Esophagus (tissue), 2 donors: Measurements from ENCODE around the gene ELAVL3. TPM values are rescaled to one million over a fixed set of nuclear protein-coding genes. Genes with fewer than 3 reads are reported as not detected.
"Not testable (repeated sequence)": the region's sequence is repeated elsewhere in the genome, so short reads cannot be mapped to it uniquely, and the experiment has no call there.

ENCODE experiments used
- H3K27ac ChIP-seq, 2 donors: one replicate each; pipeline ENCODE4 v1.5.1; 2013; ENCODE audit warnings: low read depth in 2 of 2, mild to moderate bottlenecking in 2 of 2, inconsistent platforms in 1 of 2, low read length in 1 of 2, moderate library complexity in 1 of 2
- H3K27me3 ChIP-seq, 2 donors: one replicate each; pipeline ENCODE4 v1.6.1; 2013; ENCODE audit warnings: low read length in 2 of 2, control low read depth in 1 of 2, mild to moderate bottlenecking in 1 of 2; ENCODE audit not compliant: insufficient read depth in 2 of 2, control insufficient read depth in 1 of 2
- H3K36me3 ChIP-seq, 2 donors: one replicate each; pipeline ENCODE4 v1.6.1; 2013; ENCODE audit warnings: low read length in 1 of 2; ENCODE audit not compliant: control insufficient read depth in 2 of 2, insufficient read depth in 2 of 2
- H3K4me1 ChIP-seq, 2 donors: one replicate each; pipeline ENCODE4 v1.6.1; 2013; ENCODE audit warnings: low read length in 1 of 2; ENCODE audit not compliant: control insufficient read depth in 2 of 2, insufficient read depth in 2 of 2
- H3K4me3 ChIP-seq, 2 donors: one replicate each; pipeline ENCODE4 v1.5.1; 2013; ENCODE audit warnings: low read length in 2 of 2, mild to moderate bottlenecking in 2 of 2, low read depth in 1 of 2, moderate library complexity in 1 of 2
- H3K9me3 ChIP-seq, 2 donors: one replicate each; pipeline ENCODE4 v1.6.1; 2013; ENCODE audit warnings: mild to moderate bottlenecking in 2 of 2, low read depth in 1 of 2, low read length in 1 of 2, moderate library complexity in 1 of 2; ENCODE audit not compliant: control insufficient read depth in 2 of 2, insufficient read depth in 1 of 2
- WGBS, 2 donors: extraction: QIAGEN DNeasy Blood & Tissue Kit; methylation state at CpG; one replicate each; pipeline ENCODE4 v1.1.7; 2013; 5-methylcytosine and 5-hydroxymethylcytosine counted together
- polyA plus RNA-seq, 2 donors: library from polyadenylated mRNA; stranded (reverse); fragments of 200-250 nt; gene quantifications; one replicate each; pipeline ENCODE4 v1.2.3, GENCODE V29; 2013
- donor health status: healthy with polysubstance abuse.
- donor health status: Bipolar disorder and iron deficiency.

ELAVL3 gene
- polyA plus RNA-seq, 2 donors = not detected

GRCh38 chr19:11461453-11461852 is 19.4 kb downstream of the ELAVL3 start:
- no peaks in the 10 kb centered on the region for H3K4me1 ChIP-seq
- WGBS, 2 donors = 61 to 73% methylated on average over 2 of the region's 2 CpGs
- no peak overlapping the region for H3K4me3 ChIP-seq

GRCh38 chr19:11460207-11460606 is 20.6 kb downstream of the ELAVL3 start:
- Histone ChIP-seq H3K9me3 (no peaks in the 10 kb centered on the region), H3K27me3 (no peaks in the 10 kb centered on the region), H3K4me1 (no peaks in the 10 kb centered on the region), H3K4me3 (no peak overlapping the region), H3K36me3 (no peaks in the 10 kb centered on the region), H3K27ac (no peak overlapping the region)
- 51 to 58% methylated on average over 4 of the region's 4 CpGs for WGBS, 2 donors

More at GRCh38 chr19:11461453-11461852, 19.4 kb downstream of the ELAVL3 start:
- H3K27me3 ChIP-seq = no peaks in the 10 kb centered on the region
- H3K27ac ChIP-seq = no peak overlapping the region
- H3K36me3 ChIP-seq = no peaks in the 10 kb centered on the region
- no peaks in the 10 kb centered on the region for H3K9me3 ChIP-seq

GRCh38 chr19:11458912-11459311 is 21.9 kb downstream of the ELAVL3 start:
- not testable (repeated sequence) for H3K9me3 ChIP-seq, H3K27me3 ChIP-seq, H3K36me3 ChIP-seq, H3K4me1 ChIP-seq, H3K4me3 ChIP-seq, H3K27ac ChIP-seq
- 73 to 77% methylated on average over 11 of the region's 11 CpGs for WGBS, 2 donors

GRCh38 chr19:11458236-11458900 is 22.5 kb downstream of the ELAVL3 start:
- no peak overlapping the region for H3K4me3 ChIP-seq
- WGBS, 2 donors = 83 to 86% methylated on average over 19 of the region's 19 CpGs
- no peak overlapping the region for H3K27ac ChIP-seq
- no peaks in the 10 kb centered on the region for H3K36me3 ChIP-seq
- no peaks in the 10 kb centered on the region for H3K9me3 ChIP-seq
- no peaks in the 10 kb centered on the region for H3K27me3 ChIP-seq
- no peaks in the 10 kb centered on the region for H3K4me1 ChIP-seq

- no peaks in the 10 kb centered on the region for H3K9me3 ChIP-seq
- H3K4me1 ChIP-seq = no peaks in the 10 kb centered on the region
- no peaks in the 10 kb centered on the region for H3K36me3 ChIP-seq
- H3K27ac ChIP-seq = no peak overlapping the region
- H3K27me3 ChIP-seq = no peaks in the 10 kb centered on the region
- WGBS, 2 donors = 82 to 88% methylated on average over 19 to 20 of the region's 20 CpGs
- H3K4me3 ChIP-seq = no peak overlapping the region
These were observed 23.0 kb downstream of the ELAVL3 start for GRCh38 chr19:11457831-11458230.

- Histone ChIP-seq H3K27ac (no peak overlapping the region), H3K27me3 (no peaks in the 10 kb centered on the region), H3K4me3 (no peak overlapping the region), H3K9me3 (no peaks in the 10 kb centered on the region), H3K36me3 (no peaks in the 10 kb centered on the region), H3K4me1 (no peaks in the 10 kb centered on the region)
- 35 to 36% methylated on average over 15 to 18 of the region's 18 CpGs for WGBS, 2 donors
These were observed 23.7 kb downstream of the ELAVL3 start for GRCh38 chr19:11457115-11457514.

- Histone ChIP-seq H3K27ac (no peak overlapping the region), H3K9me3 (no peaks in the 10 kb centered on the region), H3K4me1 (no peaks in the 10 kb centered on the region), H3K27me3 (no peaks in the 10 kb centered on the region), H3K4me3 (no peak overlapping the region), H3K36me3 (no peaks in the 10 kb centered on the region)
- 87 to 88% methylated on average over 7 of the region's 7 CpGs for WGBS, 2 donors
These were observed 24.2 kb downstream of the ELAVL3 start for GRCh38 chr19:11456659-11457058.

- not testable (repeated sequence) for H3K9me3 ChIP-seq, H3K27ac ChIP-seq, H3K4me3 ChIP-seq, H3K4me1 ChIP-seq, H3K36me3 ChIP-seq, H3K27me3 ChIP-seq
- 85 to 87% methylated on average over 9 of the region's 9 CpGs for WGBS, 2 donors
These were observed 25.7 kb downstream of the ELAVL3 start for GRCh38 chr19:11455233-11455554.

GRCh38 chr19:11453468-11454341 is 27.1 kb downstream of the ELAVL3 start:
- no peak overlapping the region for H3K4me3 ChIP-seq
- H3K4me1 ChIP-seq = no peaks in the 10 kb centered on the region
- H3K36me3 ChIP-seq = peaks cover 3 to 10% of the 10 kb centered on the region in 2 donors
- H3K27me3 ChIP-seq = no peaks in the 10 kb centered on the region
- no peak overlapping the region for H3K27ac ChIP-seq
- WGBS, 2 donors = 50 to 54% methylated on average over 26 to 27 of the region's 27 CpGs
- no peaks in the 10 kb centered on the region for H3K9me3 ChIP-seq
